CD4-positive, CD25-positive, alpha-beta regulatory T cell (primary cell): ENCODE results near the gene CHCHD5. TPM values are rescaled to one million over a fixed set of nuclear protein-coding genes. Genes with fewer than 3 reads are reported as not detected.
A peak's percentile ranks its signal among the peaks of the same experiment; 100 is the strongest.
"Not testable (repeated sequence)": the region's sequence is repeated elsewhere in the genome, so short reads cannot be mapped to it uniquely, and the experiment has no call there.

Experiments used
- ATAC-seq, 2 donors: fragments of 150-1000 bp; cut with Tn5 transposase; one replicate each; pipeline ENCODE4 v1.10.0; 2021; ENCODE audit warnings: low read depth in 2 of 2, moderate number of reproducible peaks in 2 of 2, moderate library complexity in 1 of 2
- DNase-seq, 3 donors: peaks; one replicate each; pipeline versions ENCODE4 v3.0.0 to v3.0.0-alpha.2; 2012 to 2022; ENCODE audit warnings: mixed read lengths in 1 of 3
- H3K27ac ChIP-seq: one replicate; pipeline ENCODE4 v1.7.0; 2013; ENCODE audit warnings: mild to moderate bottlenecking, low read length; ENCODE audit not compliant: insufficient read depth, poor library complexity, severe bottlenecking
- H3K27me3 ChIP-seq: one replicate; pipeline ENCODE4 v1.7.0; 2013; ENCODE audit warnings: low read length; ENCODE audit not compliant: control insufficient read depth, insufficient read depth
- H3K36me3 ChIP-seq: one replicate; pipeline ENCODE4 v1.7.0; 2013; ENCODE audit warnings: mild to moderate bottlenecking, low read length, moderate library complexity; ENCODE audit not compliant: control insufficient read depth, insufficient read depth
- H3K4me1 ChIP-seq: 2 replicates; pipeline ENCODE4 v1.7.0; 2013; ENCODE audit warnings: mild to moderate bottlenecking, low read length; ENCODE audit not compliant: insufficient read depth, control insufficient read depth, poor library complexity, severe bottlenecking
- H3K4me3 ChIP-seq: one replicate; pipeline ENCODE4 v1.7.0; 2013; ENCODE audit warnings: low read depth, mild to moderate bottlenecking, low read length, moderate library complexity
- H3K9me3 ChIP-seq, 2 experiments: 1 replicate in 1 of 2; 2 replicates in 1 of 2; pipeline ENCODE4 v1.7.0; 2013; ENCODE audit warnings: low read length in 2 of 2, mild to moderate bottlenecking in 1 of 2, moderate library complexity in 1 of 2; ENCODE audit not compliant: control insufficient read depth in 2 of 2
- H3K27ac Mint-ChIP-seq, 3 donors: one replicate each; pipeline ENCODE4 v1.8.0; 2020 to 2022; ENCODE audit warnings: mild to moderate bottlenecking in 3 of 3, mixed read lengths in 3 of 3, moderate library complexity in 2 of 3
- H3K27me3 Mint-ChIP-seq: one replicate; pipeline ENCODE4 v1.8.0; 2022; ENCODE audit warnings: mild to moderate bottlenecking, mixed read lengths
- H3K36me3 Mint-ChIP-seq: one replicate; pipeline ENCODE4 v1.8.0; 2020; ENCODE audit warnings: mixed read lengths
- H3K4me1 Mint-ChIP-seq, 4 donors: one replicate each; pipeline ENCODE4 v1.8.0; 2020 to 2022; ENCODE audit warnings: mixed read lengths in 4 of 4, mild to moderate bottlenecking in 1 of 4
- H3K4me3 Mint-ChIP-seq, 4 donors: one replicate each; pipeline ENCODE4 v1.8.0; 2020 to 2022; ENCODE audit warnings: mild to moderate bottlenecking in 4 of 4, mixed read lengths in 4 of 4, moderate library complexity in 3 of 4
- H3K9me3 Mint-ChIP-seq, 7 donors: one replicate each; pipeline ENCODE4 v1.8.0; 2020 to 2022; ENCODE audit warnings: mixed read lengths in 7 of 7, mild to moderate bottlenecking in 3 of 7, moderate library complexity in 2 of 7
- polyA plus RNA-seq, 4 donors: library from polyadenylated mRNA; unstranded; fragments of 300-500 nt; fragmentation: Illumina TruSeq; gene quantifications; one replicate each; pipeline ENCODE4 v1.2.3, GENCODE V29; 2021
- total RNA-seq: library from RNA; stranded (reverse); gene quantifications from one replicate; pipeline ENCODE4 v1.2.3, GENCODE V29; 2022

The CHCHD5 gene, protein sequence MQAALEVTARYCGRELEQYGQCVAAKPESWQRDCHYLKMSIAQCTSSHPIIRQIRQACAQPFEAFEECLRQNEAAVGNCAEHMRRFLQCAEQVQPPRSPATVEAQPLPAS
- total RNA-seq = 18.2 TPM
- polyA plus RNA-seq = 10 to 100 TPM; 48.0 to 76.7 (median 70.0) TPM

- H3K4me3 ChIP-seq = peak within 1 kb of the TSS; percentile 91
- peaks cover 22% of the 10 kb centered on the region for H3K36me3 Mint-ChIP-seq
- H3K9me3 ChIP-seq = no peaks in the 10 kb centered on the region
- H3K36me3 ChIP-seq = peaks cover 24% of the 10 kb centered on the region
- peaks cover 26% of the 10 kb centered on the region for H3K4me1 ChIP-seq
- ATAC-seq (peak; percentile 90 to 91), DNase-seq (peak; percentile 93 to 99 (median 94))
- H3K27me3 Mint-ChIP-seq = no peaks in the 10 kb centered on the region
- H3K27ac Mint-ChIP-seq = peak within 1 kb of the TSS; percentile 96 to 99 (median 98)
- no peaks in the 10 kb centered on the region for H3K27me3 ChIP-seq
- H3K4me3 Mint-ChIP-seq = peak within 1 kb of the TSS; percentile 89 to 98 (median 96)
- peak within 1 kb of the TSS; percentile 90 for H3K27ac ChIP-seq
- H3K4me1 Mint-ChIP-seq = peaks cover 10 to 45% (median 33%) of the 10 kb centered on the region in 4 donors
- H3K9me3 Mint-ChIP-seq = peaks cover 0 to 2% (median 0%) of the 10 kb centered on the region in 7 donors
Measured at GRCh38 chr2:112584134-112584890, at the start of gene CHCHD5. Gene CHCHD5 (plus strand): TSS chr2:112584609. CDS start chr2:112584648, 39 bp downstream.

- no peak overlapping the region for H3K4me3 ChIP-seq
- H3K27ac ChIP-seq = no peak overlapping the region
- no peaks in the 10 kb centered on the region for H3K27me3 Mint-ChIP-seq
- H3K9me3 Mint-ChIP-seq = peaks cover 0 to 2% (median 0%) of the 10 kb centered on the region in 7 donors
- no peak overlapping the region for H3K4me3 Mint-ChIP-seq
- ATAC-seq (no peak), DNase-seq (no peak)
- no peaks in the 10 kb centered on the region for H3K4me1 ChIP-seq
- H3K9me3 ChIP-seq = no peaks in the 10 kb centered on the region
- H3K27me3 ChIP-seq = no peaks in the 10 kb centered on the region
- H3K27ac Mint-ChIP-seq = no peak overlapping the region
- peaks cover 15% of the 10 kb centered on the region for H3K36me3 ChIP-seq
- H3K36me3 Mint-ChIP-seq = peaks cover 24% of the 10 kb centered on the region
- H3K4me1 Mint-ChIP-seq = no peaks in the 10 kb centered on the region
Measured at GRCh38 chr2:112534826-112535225, 49.6 kb upstream of the CHCHD5 start.

- Mint-ChIP-seq H3K4me1 (peaks cover 0 to 14% (median 8%) of the 10 kb centered on the region in 4 donors), H3K36me3 (peaks cover 12% of the 10 kb centered on the region)
- not testable (repeated sequence) for ATAC-seq, H3K9me3 Mint-ChIP-seq, H3K4me1 ChIP-seq, H3K27me3 ChIP-seq, DNase-seq, H3K4me3 Mint-ChIP-seq, H3K36me3 ChIP-seq, H3K4me3 ChIP-seq, H3K27ac Mint-ChIP-seq, H3K27ac ChIP-seq, H3K9me3 ChIP-seq, H3K27me3 Mint-ChIP-seq
Measured at GRCh38 chr2:112536665-112537064, 47.7 kb upstream of the CHCHD5 start.

DNA sequence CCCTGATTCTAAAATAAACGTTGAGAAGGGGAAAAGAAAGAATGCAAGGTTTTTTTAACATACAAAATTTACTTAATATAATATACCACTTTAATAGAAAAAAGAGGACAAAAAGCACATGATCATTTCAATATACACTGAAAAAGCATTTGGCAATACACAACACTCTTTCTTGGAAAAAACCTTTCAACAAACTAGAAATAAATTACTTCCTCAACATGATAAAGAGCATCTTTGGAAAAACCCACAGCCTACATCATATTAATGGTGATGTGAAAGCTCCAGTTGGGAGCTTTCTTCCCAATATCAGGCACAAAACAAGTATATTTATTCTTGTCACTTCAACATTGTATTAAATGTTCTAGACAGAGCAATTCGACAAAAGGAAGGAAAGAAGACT lies 45.1 kb upstream of the CHCHD5 start:
- H3K27ac ChIP-seq = no peak overlapping the region
- Mint-ChIP-seq H3K27ac (peak overlapping the region in 1 of 3 donors; percentile 17), H3K4me3 (no peak overlapping the region), H3K27me3 (no peaks in the 10 kb centered on the region), H3K4me1 (peaks cover 0 to 17% (median 10%) of the 10 kb centered on the region in 4 donors), H3K36me3 (no peaks in the 10 kb centered on the region), H3K9me3 (peaks cover 0 to 2% (median 0%) of the 10 kb centered on the region in 7 donors)
- H3K36me3 ChIP-seq = no peaks in the 10 kb centered on the region
- ATAC-seq (no peak), DNase-seq (no peak)
- H3K4me1 ChIP-seq = peaks cover 24% of the 10 kb centered on the region
- H3K9me3 ChIP-seq = no peaks in the 10 kb centered on the region
- no peaks in the 10 kb centered on the region for H3K27me3 ChIP-seq
- H3K4me3 ChIP-seq = no peak overlapping the region

- Mint-ChIP-seq H3K4me1 (peaks cover 0 to 28% (median 15%) of the 10 kb centered on the region in 4 donors), H3K27ac (no peak overlapping the region), H3K4me3 (no peak overlapping the region), H3K27me3 (no peaks in the 10 kb centered on the region), H3K9me3 (peaks cover 0 to 2% (median 0%) of the 10 kb centered on the region in 7 donors), H3K36me3 (no peaks in the 10 kb centered on the region)
- peak overlapping the region; percentile 18 for H3K4me3 ChIP-seq
- H3K4me1 ChIP-seq = peaks cover 33% of the 10 kb centered on the region
- H3K27me3 ChIP-seq = no peaks in the 10 kb centered on the region
- H3K27ac ChIP-seq = peak overlapping the region; percentile 87
- no peak for ATAC-seq
- H3K36me3 ChIP-seq = no peaks in the 10 kb centered on the region
- DNase-seq = no peak
- H3K9me3 ChIP-seq = no peaks in the 10 kb centered on the region
Measured at GRCh38 chr2:112540906-112541305, 43.5 kb upstream of the CHCHD5 start.

DNA sequence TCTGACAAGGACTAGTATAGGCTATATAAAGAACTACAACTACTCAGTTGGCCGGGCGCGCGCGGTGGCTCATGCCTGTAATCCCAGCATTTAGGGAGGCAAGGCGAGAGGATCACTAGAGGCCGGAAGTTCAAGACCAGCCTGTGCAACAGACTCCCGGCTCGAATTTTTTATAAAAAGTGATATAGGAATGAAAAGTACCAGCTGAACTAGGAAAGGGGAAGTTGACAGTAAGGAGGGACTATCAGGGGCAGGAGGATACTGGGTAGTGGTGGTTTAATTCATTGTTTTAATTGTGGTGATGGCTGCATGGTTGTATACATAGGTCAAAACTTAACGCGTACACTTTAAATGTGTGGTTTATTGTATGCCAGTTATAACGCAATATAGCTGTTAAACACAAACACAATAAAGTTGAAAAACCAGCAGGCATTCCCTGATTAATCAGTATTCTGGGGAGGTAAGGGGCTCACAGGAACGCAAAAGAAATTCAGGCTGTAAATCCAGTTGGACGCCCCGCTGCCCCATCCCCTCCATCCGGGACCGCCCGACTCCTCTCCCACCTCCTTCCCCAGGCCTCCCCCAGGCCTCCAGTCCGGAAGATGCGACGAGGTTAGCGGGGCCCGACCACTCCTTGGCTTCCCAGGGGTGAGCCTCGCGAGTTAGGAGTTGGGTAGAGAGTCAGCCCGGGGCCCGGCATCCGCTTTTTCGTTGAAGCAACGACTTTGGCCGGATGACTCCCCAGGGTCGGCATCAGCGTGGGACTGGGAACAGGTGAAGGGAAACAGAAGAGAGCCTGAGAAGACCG lies 42.9 kb upstream of the CHCHD5 start:
- H3K9me3 Mint-ChIP-seq = peaks cover 0 to 2% (median 0%) of the 10 kb centered on the region in 7 donors
- peak overlapping the region; percentile 92 for H3K4me3 ChIP-seq
- no peaks in the 10 kb centered on the region for H3K36me3 Mint-ChIP-seq
- ATAC-seq (peak; percentile 75 to 77), DNase-seq (peak in 1 of 3 donors; percentile 87)
- no peaks in the 10 kb centered on the region for H3K9me3 ChIP-seq
- H3K27ac ChIP-seq = peak overlapping the region; percentile 87
- H3K27me3 Mint-ChIP-seq = no peaks in the 10 kb centered on the region
- peaks cover 4% of the 10 kb centered on the region for H3K36me3 ChIP-seq
- H3K27me3 ChIP-seq = no peaks in the 10 kb centered on the region
- peaks cover 0 to 28% (median 15%) of the 10 kb centered on the region in 4 donors for H3K4me1 Mint-ChIP-seq
- no peak overlapping the region for H3K4me3 Mint-ChIP-seq
- no peak overlapping the region for H3K27ac Mint-ChIP-seq
- H3K4me1 ChIP-seq = peaks cover 33% of the 10 kb centered on the region

DNA sequence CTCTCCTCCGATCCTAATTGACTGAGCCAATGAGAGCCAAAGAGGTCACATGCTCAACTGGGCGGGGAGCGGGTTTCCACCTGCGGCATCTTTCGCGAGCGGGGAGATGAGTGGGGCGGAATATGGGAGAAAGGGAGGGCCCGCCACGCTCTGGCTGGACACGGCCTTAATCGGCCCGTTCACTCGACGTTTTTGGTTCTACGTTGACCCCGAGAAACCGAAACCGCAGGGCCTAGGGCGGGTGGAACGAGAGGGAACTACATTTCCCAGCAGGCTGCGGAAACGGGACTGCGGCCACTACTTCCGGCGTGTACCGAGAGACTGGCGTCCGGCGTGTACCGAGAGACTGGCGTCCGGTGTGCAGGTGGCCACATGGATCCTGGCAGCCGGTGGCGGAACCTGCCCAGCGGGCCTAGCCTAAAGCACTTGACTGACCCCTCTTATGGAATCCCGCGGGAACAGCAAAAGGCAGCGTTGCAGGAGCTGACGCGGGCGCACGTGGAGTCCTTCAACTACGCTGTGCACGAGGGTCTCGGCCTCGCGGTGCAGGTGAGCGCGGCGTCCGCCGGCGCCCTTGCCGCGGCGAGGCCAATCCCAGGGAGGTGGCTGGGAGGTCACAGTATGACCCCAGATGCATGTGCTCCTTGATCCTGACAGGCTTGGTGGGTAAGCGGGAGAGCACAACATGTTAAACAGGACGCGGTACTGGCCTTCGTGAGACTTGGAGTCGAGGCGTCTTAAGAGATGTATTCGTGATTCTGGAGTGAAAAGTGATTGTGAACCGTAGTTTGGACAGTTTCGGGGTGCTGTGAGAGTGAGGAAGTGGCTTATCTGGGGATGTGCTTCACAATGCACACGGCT lies 42.1 kb upstream of the CHCHD5 start, which contains the start of gene POLR1B:
Gene POLR1B, plus strand, starts transcription at position 343 of the 861 bp plus-strand sequence. Its CDS starts 30 bp downstream, at position 373.
- peak; percentile 68 to 89 (median 81) for DNase-seq
- H3K27me3 ChIP-seq = no peaks in the 10 kb centered on the region
- no peak within 1 kb of the TSS for H3K4me3 Mint-ChIP-seq
- H3K27ac ChIP-seq = peak within 1 kb of the TSS; percentile 87
- H3K36me3 ChIP-seq = peaks cover 11% of the 10 kb centered on the region
- peaks cover 0 to 28% (median 17%) of the 10 kb centered on the region in 4 donors for H3K4me1 Mint-ChIP-seq
- H3K27ac Mint-ChIP-seq = no peak within 1 kb of the TSS
- peak; percentile 80 to 82 for ATAC-seq
- H3K27me3 Mint-ChIP-seq = no peaks in the 10 kb centered on the region
- peaks cover 0 to under 1% (median 0%) of the 10 kb centered on the region in 7 donors for H3K9me3 Mint-ChIP-seq
- H3K9me3 ChIP-seq = no peaks in the 10 kb centered on the region
- peaks cover 33% of the 10 kb centered on the region for H3K4me1 ChIP-seq
- peak within 1 kb of the TSS; percentile 92 for H3K4me3 ChIP-seq
- peaks cover 6% of the 10 kb centered on the region for H3K36me3 Mint-ChIP-seq
